ENCODE results near the gene SLC6A18.

DNA sequence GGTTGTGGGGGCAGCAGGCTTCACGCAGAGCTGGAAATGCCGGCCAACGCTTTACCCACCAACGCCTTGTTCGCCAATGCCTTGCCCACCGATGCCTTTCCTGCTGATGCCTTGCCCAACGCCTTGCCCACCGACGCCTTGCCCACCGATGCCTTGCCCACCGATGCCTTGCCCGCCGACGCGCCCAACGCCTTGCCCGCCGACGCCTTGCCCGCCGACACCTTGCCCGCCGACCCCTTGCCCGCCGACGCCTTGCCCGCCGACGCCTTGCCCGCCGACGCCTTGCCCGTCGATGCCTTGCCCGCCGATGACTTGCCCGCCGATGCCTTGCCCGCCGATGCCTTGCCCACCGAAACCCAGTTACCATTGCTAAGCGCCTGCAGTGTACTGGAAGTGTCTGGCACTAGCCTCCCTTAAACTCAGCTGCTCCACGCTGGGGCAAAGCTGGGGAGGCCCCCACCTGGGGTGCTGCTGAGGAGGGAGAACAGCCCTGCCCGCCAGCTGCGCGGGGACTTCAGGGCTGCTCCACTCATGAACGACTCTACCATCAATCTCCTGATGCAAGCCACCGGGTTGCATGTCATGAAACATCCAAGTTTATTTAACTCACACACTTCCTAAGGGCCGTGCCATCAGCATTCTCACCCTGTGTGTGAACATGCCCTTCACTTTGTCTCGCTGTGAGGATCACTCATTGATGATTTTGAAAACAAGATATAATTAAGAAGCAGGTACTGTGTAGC lies 1.8 kb downstream of the SLC6A18 start:
- TF ChIP-seq, protein P1, sequence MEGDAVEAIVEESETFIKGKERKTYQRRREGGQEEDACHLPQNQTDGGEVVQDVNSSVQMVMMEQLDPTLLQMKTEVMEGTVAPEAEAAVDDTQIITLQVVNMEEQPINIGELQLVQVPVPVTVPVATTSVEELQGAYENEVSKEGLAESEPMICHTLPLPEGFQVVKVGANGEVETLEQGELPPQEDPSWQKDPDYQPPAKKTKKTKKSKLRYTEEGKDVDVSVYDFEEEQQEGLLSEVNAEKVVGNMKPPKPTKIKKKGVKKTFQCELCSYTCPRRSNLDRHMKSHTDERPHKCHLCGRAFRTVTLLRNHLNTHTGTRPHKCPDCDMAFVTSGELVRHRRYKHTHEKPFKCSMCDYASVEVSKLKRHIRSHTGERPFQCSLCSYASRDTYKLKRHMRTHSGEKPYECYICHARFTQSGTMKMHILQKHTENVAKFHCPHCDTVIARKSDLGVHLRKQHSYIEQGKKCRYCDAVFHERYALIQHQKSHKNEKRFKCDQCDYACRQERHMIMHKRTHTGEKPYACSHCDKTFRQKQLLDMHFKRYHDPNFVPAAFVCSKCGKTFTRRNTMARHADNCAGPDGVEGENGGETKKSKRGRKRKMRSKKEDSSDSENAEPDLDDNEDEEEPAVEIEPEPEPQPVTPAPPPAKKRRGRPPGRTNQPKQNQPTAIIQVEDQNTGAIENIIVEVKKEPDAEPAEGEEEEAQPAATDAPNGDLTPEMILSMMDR (IDR thresholded peaks at IDR 0.05): no peak
- TF ChIP-seq POLR2A (IDR thresholded peaks at IDR 0.05) (no peak), EP300 (IDR thresholded peaks at IDR 0.05) (no peak)

Data from tibial nerve (tissue), 4 donors.